ENCODE data around the gene SPOCK1.

SPOCK1 gene

DNA sequence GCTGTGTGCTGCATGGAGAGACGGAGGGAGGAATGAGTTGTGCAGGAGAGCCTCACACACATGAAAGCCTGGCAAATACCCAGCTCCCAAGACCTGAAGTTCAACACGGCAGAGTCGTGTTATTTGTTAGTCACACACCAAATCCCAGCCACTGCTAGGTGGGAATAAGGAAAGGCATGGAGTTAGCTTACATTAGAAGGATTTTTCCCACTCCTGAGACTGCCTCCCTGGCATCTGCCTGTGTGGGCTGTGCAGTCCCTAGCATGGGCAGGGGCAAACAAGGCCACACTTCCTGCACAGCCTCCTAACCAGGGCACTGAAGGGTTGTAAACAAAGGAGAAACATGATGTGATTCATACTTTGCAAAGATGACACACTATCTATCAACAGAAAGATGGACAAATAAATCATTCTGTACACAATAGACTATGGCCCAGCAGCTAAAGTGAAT, 306.8 kb downstream of the SPOCK1 start:
- DNase-seq = no peak
- H3K27ac ChIP-seq = no peak overlapping the region

DNA sequence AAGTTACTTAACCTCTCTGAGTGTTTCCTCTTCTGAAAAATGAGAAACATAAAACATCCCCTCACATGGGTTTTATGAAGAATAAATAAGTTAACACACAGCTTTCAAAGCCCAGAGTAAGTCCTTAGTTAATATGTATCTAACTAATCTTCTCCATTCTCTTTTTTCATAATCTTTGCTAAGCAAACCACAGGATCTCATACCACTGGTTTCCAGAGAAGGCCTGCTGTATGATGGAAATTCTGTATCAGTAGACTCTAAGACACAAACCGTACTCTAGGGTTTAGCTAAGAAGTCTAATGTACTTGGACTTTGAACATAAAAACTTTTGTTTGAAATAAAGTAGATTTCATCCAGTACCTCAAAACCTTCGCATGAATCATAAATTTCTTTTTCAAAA, 307.9 kb downstream of the SPOCK1 start:
- Histone ChIP-seq H3K4me3 (no peak overlapping the region), H3K27me3 (no peaks in the 10 kb centered on the region), H3K36me3 (no peaks in the 10 kb centered on the region), H3K9me3 (no peaks in the 10 kb centered on the region), H3K4me1 (no peaks in the 10 kb centered on the region), H3K27ac (no peak overlapping the region)
- intact Hi-C loops (cut with DNase I; ENCODE audit: low total_unique reads) = no loop called here
- TF ChIP-seq CTCF (IDR thresholded peaks at IDR 0.05) = no peak
- no peak for DNase-seq

More for the DNA sequence above, 306.8 kb downstream of the SPOCK1 start:
- Histone ChIP-seq H3K4me3 (no peak overlapping the region), H3K27me3 (no peaks in the 10 kb centered on the region), H3K4me1 (no peaks in the 10 kb centered on the region), H3K36me3 (no peaks in the 10 kb centered on the region), H3K9me3 (no peaks in the 10 kb centered on the region)
- intact Hi-C loops (cut with DNase I; ENCODE audit: low total_unique reads) = no loop called here
- no peak for TF ChIP-seq CTCF (IDR thresholded peaks at IDR 0.05)

DNA sequence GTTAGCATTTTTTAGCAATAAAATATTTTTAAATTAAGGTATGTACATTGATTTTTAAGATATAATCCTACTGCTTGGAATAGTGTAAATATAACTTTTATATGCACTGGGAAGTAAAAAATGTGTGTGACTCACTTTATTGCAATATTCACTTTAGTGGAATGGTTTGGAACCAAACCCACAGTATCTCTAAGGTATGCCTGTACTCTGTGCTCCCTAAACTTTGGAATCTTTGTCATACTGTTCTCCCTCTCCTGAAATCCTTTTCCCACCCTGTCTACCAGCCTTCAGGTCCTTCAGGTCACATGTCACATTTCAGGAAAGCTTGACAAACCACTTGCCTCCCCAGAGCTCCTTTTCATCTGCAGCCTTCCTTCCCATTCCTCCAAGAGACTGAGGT, 308.7 kb downstream of the SPOCK1 start:
- intact Hi-C loops (cut with DNase I; ENCODE audit: low total_unique reads) = no loop called here
- Histone ChIP-seq H3K9me3 (no peaks in the 10 kb centered on the region), H3K27ac (no peak overlapping the region), H3K36me3 (no peaks in the 10 kb centered on the region), H3K27me3 (no peaks in the 10 kb centered on the region), H3K4me3 (no peak overlapping the region), H3K4me1 (no peaks in the 10 kb centered on the region)
- no peak for DNase-seq
- no peak for TF ChIP-seq CTCF (IDR thresholded peaks at IDR 0.05)

DNA sequence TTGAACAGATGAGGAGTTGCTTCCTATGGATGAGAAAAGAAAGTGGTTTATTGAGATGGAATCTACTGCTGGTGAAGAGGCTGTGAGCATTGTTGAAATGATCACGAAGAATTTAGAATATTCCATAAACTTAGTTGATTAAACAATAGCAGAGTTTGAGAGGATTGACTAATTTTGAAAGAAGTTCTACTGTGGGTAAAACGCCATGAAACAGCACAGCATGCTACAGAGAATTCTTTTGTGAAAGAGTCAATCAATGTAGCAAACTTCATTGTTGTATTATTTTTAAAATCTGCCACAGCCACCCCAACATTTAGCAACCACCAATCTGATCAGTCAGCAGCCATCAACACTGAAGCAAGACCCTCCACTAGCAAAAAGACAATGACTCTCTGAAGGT, 309.1 kb downstream of the SPOCK1 start:
- intact Hi-C loops (cut with DNase I; ENCODE audit: low total_unique reads) = no loop called here
- no peak for DNase-seq
- no peak for TF ChIP-seq CTCF (IDR thresholded peaks at IDR 0.05)
- Histone ChIP-seq H3K27ac (no peak overlapping the region), H3K27me3 (no peaks in the 10 kb centered on the region), H3K9me3 (no peaks in the 10 kb centered on the region), H3K4me1 (no peaks in the 10 kb centered on the region), H3K36me3 (no peaks in the 10 kb centered on the region), H3K4me3 (no peak overlapping the region)

- no peak overlapping the region for H3K27ac ChIP-seq
- TF ChIP-seq CTCF (IDR thresholded peaks at IDR 0.05) = no peak
- DNase-seq = no peak
Measured at GRCh38 chr5:137188566-137188965, 310.6 kb downstream of the SPOCK1 start.

More at GRCh38 chr5:137188566-137188965, 310.6 kb downstream of the SPOCK1 start:
- no peaks in the 10 kb centered on the region for H3K9me3 ChIP-seq
- intact Hi-C loops (cut with DNase I; ENCODE audit: low total_unique reads) = no loop called here
- H3K36me3 ChIP-seq = no peaks in the 10 kb centered on the region
- no peaks in the 10 kb centered on the region for H3K4me1 ChIP-seq
- no peak overlapping the region for H3K4me3 ChIP-seq
- H3K27me3 ChIP-seq = no peaks in the 10 kb centered on the region

Measured in tibial artery (tissue), 4 donors.